GM18867 (cell line): ENCODE results near the gene MARK3.
A peak's percentile ranks its signal among the peaks of the same experiment; 100 is the strongest.
"Not testable (repeated sequence)": the region's sequence is repeated elsewhere in the genome, so short reads cannot be mapped to it uniquely, and the experiment has no call there.

Source experiments
- ATAC-seq: cut with Tn5 transposase; IDR thresholded peaks from one replicate; pipeline ENCODE4 v1.9.1; 2021; ENCODE audit warnings: mild to moderate bottlenecking, moderate library complexity; ENCODE audit not compliant: unreplicated experiment

Gene MARK3

DNA sequence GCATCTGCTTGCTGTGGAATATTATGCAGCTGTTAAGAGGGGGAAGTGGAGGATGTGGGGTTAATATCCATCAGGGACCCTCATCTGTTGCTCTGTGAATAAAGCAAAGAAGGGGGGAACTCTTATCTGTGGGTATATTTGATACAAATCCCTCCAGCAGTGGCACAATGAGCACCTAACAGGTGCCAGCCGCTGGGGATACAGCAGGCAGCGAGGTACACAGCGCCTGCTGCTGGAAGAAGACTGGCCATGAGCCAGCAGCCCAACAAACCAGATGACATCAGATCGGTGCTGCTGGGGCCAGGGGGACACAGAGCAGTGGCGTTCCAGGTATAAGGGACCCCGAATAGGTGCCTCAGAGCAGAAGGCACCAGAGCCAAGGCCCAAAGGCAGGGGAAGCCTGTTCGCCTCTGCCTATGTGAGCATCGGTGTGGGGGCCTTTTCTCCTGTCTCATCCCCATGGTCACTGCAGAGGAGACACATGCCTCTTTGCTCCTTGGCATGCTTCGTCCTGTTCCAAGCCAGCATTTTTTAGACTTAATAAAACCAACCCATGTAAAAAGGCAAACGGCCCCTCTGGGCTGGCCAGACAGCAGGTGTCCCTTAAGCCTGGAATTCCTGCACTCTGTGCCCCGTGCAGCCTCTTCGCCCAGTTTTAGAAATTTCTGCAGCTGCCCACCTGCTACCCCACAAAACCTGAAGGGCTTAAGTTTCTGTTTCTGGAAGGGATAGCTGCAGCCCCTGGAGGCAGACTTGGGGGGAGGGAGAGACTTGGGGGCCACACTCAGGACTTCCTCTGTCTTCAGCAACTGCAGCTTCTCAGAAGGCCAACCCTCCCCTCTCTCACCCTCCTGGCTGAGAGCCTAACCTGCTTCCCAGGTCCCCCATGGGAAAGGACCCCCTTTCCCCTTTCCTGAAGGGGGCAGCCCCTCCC, 139.1 kb downstream of the MARK3 start:
- no peak for ATAC-seq

DNA sequence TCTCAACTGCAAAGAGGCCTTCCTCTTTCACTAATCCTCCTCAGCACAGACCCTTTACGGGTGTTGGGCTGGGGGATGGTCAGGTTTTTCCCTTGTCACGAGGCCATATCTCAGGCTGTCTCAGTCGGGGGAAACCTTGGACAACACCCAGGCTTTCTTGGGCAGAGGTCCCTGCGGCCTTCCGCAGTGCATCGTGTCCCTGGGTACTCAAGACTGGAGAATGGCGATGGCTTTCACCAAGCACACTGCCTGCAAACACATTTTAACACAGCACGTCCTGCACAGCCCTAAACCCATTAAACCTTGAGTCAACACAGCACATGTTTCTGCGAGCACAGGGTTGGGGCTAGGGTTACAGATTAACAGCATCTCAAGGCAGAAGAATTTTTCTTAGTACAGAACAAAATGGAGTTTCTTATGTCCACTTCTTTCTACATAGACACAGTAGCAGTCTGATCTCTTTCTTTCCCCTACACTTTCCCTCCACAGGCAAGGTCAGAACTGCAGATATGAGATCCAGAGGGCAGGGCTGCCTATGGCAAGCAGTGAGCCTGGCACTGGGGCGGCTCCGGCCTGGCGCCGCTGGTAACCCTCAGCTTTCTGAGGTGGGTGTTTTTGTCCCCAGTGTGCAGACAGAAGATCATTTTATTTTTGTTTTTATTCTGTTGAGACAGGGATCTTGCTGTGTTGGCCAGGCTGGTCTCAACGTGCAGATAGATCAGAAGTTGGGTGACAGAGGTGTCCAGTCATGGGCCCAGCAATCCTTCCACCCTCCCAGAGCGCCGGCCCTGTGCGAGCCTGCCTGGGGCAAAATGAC, 140.4 kb downstream of the MARK3 start:
- not testable (repeated sequence) for ATAC-seq

DNA sequence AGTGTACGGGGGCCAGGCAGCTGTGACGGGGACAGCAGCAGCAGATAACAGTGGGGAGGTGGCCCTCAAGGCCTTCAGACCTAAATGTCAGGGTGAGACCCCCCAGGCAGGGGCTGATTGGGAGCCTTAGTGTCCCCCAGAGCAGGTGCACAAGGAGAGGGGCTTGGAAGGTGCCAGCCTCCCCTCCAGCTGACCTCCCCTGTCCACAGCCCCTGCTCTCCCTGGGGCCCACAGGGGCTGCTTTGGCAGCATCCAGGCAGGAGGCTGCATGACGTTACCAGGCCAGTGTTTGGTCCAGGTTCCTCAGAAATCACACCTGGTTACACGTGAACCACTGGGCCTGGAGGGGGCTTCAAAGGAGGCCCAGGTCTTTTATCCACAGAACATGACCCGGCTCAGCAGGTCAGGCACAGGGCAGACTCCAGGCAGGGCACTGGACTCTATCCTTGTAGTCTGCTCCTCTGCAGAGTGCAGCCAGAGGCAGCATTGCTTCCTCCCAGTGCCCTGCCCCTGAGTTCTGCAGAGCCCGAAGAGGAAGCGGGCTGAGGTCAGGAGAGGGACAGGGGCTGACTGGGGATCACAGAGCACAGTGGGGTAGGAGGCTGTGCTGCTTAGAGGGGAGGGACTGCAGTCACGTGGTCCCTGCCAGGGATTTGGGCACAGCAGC, 141.2 kb downstream of the MARK3 start:
- no peak for ATAC-seq

DNA sequence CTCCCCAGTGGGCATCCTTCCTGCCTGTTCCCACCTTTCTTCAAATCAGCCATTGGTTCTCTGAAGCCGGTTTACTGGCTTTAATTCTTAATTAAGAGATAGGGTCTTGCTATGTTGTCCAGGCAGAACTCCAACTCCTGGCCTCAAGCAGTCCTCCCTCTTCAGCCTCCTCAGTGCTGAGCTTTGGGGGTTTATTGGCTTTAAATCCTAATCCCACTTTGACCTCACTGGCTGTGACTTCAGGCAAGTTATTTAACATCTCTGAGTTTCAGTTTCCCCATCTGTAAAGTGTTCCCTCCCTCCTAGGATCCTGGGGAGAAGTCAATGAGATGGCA, 141.7 kb downstream of the MARK3 start:
- no peak for ATAC-seq

DNA sequence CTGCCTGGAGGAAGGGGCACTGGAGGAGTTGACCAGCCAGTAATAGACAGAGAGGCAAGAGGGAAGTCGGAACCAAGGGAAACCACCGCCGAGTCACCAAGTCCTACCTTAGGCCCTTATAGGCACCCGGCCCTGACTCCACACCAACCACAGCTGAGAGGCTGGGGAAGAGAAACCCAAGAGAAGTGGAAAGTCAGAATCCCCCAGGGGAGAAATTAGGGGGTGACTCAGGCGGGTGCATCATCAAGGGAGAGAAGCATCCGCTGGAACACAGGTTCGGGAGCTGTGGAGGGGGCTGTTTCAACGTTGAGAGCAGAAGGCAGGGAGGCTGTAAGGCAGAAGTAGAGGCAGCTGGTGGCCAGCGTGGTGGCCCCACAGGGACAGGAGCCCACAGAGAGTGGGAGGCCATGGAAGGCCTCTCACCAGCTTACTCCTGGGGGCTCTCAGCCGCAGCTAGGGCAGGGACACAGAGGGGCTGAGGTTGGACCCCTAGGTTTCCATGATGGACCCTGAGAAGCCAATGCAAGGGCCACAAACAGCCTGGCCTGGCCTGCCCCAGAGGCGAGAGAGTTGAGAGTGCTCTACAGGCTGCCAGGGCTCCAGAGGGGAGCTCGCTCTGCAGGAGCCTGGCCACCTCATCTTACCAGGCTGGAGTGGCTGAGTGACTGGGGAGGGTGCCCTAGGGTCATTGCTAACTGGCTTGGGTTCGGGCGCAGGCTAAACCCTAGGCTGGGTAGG, 142.4 kb downstream of the MARK3 start:
- no peak for ATAC-seq

DNA sequence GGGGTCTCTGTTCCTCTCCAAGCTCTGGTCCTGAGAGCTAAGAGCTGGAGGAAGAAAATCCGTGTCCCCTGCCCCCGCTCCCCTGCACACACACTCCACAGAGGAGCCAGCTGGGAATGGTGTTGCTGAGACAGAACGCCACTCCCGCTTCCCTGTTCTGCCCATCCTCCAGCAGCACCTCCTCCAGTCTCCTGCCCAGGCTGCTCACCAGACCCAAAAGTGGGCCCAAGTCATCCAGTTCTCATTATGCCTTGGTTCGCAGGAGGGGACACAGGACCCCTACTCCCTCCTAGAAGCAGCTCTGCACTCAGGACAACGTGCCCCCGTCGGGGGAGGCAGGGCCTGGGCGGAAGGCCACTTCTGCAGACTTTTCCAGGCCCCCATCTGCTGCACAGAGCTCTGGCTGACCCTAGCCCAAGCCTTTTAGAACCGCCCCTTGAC, 143.0 kb downstream of the MARK3 start:
- no peak for ATAC-seq

DNA sequence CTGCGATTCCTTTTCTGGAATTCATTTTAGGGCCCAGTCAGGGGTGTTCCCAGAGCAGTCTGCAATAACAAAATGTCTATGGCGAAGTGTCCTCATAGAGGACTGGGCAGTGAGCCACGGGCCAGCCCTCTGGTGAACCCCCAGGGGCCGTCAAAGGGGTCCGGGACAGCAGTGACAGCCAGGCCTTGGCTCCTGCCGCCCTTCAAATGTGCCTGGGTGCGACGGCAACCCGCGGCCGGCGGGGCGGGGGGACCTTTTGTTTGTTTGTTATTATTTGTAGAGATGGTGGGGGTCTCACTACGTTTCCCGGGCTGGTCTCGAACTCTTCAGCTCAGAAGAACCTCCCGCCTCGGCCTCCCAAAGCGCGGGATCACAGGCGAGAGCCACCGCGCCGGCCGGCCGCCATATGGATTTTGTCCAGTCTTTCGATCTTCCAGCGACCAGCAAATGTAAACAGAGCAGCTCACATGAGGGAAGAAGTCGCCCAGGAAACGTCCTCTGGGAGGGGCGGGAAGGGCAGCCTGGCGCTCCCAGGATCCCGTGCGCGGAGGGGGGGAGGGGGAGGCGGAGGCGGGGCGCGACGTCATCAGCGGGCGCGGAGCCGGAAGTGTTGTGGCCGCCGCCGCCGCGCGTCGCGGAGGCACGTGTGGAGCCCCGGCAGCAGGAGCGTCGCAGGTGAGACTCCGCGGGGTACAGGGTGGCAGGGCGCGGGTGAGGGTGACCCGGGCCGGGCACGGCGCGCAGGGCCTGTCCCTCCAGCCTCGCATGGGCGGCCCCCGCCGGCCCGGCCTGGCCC, 143.6 kb downstream of the MARK3 start, which contains the start of gene TRMT61A:
Gene TRMT61A, plus strand, starts transcription at position 610 of the 796 bp plus-strand sequence. CDS start 783 bp downstream, outside the sequence.
- ATAC-seq, result peak; percentile 49

DNA sequence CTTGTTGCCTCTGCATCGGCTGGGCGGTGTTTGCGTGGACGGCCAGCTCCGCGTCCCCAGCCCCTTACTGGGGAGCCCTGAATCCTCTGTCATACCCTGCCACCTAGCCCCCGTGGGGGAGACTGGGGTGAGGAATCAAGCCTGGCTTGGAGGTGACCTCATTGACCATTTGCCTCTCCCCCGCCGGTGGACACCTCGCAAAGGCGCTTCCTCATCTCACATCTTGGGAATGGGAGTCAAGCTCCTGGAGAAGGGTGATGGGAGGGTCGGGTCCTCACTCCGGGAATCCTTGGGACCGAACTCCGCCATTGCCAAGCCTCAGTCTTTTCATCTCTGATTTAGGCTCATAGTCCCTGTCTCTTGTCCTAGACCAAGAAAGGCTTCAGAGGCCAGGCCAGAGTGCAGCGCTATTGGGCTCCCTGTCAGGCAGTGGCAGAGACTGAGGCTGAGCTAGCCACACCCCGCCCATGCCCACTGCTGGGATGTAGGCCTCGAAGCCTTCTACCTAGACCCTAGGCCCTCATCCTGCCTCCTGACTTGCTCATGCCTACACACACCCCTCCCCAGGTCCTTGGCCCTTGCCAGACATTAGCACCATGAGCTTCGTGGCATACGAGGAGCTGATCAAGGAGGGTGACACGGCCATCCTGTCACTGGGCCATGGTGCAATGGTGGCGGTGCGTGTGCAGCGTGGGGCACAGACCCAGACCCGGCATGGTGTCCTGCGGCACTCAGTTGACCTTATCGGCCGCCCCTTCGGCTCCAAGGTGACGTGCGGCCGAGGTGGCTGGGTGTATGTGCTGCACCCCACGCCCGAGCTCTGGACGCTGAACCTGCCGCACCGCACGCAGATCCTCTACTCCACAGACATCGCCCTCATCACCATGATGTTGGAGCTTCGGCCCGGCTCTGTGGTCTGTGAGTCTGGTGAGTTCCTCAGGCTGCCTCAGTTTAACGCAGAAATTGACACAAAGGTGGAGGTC, 144.5 kb downstream of the MARK3 start:
- ATAC-seq, result no peak

DNA sequence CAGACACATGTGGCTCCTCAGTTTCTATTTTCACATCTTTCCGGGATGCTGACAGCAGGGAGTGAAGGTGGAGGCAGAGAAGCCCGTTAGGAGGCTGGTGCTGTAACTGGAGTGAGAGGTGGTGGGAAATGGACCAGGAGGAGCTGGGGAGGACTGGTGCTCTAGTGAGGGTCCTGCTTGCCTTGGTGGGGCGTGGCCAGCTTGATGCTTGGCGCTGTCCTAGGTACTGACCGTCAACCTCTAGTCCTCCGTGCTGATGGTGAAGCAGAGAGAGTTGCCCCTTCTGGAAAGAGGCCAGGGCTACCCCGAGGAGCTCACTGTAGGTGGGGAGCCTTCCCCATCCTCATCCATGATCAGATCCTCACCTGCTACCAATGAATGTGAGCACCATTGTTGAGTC, 145.2 kb downstream of the MARK3 start:
- ATAC-seq, result no peak

DNA sequence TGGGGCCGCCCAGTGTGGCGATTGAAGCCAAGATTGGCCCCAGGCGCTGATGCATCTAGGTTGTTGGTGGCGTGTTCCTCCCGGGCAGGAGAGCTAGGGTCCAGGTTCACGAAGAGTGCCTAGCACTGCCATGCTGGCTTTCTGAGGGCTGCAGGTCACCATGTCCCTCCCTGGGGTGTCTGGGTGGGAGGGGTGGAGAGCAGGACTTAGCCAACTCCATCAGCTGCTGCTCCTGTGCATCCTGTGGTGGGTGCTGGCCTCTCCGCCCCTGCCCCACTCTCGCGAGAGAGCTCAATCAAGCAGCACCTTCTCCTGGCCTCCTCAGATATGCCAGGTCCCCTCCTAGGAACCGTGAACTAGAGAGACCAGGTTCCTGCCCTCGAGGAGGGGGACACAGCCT, 145.6 kb downstream of the MARK3 start:
- ATAC-seq, result no peak

DNA sequence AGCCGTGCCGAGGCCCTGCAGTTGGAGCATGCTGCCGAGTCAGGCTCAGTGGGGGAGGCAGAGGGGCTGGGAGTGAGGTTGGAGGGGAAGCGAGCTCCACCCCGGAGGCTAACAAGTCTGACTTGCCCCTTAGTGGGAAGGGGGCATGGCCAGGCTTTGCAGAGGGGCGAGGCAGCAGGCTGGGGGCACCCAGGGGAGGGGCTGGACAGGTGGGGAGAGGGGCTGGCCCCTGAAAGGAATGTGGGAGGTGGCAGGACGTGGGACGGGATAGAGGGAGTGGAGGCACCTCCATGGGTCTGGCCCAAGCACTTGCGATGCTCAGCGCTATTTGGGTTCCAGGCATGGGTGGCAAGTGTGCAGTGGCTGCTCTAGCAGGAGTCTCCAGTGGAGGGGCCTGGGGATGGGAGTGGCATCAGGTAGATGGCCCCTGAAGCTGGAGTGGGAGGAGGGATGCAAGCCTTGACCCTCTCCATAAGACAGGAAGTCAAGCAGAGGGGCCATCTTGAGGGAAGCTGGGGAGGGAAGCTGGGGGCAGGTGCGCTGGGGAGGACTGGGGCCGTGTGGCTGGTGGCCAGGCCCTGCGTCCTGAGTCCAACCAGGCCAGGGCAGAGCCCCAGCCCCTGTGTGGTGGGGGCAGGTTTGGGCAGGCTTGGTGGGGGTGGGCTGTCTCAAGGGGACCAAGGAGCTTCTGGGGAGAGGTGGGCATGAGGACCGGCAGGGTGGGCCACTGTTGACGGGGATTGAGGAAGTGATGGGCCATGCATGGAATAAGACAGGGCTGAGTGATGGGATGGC, 146.4 kb downstream of the MARK3 start:
- ATAC-seq, result no peak

DNA sequence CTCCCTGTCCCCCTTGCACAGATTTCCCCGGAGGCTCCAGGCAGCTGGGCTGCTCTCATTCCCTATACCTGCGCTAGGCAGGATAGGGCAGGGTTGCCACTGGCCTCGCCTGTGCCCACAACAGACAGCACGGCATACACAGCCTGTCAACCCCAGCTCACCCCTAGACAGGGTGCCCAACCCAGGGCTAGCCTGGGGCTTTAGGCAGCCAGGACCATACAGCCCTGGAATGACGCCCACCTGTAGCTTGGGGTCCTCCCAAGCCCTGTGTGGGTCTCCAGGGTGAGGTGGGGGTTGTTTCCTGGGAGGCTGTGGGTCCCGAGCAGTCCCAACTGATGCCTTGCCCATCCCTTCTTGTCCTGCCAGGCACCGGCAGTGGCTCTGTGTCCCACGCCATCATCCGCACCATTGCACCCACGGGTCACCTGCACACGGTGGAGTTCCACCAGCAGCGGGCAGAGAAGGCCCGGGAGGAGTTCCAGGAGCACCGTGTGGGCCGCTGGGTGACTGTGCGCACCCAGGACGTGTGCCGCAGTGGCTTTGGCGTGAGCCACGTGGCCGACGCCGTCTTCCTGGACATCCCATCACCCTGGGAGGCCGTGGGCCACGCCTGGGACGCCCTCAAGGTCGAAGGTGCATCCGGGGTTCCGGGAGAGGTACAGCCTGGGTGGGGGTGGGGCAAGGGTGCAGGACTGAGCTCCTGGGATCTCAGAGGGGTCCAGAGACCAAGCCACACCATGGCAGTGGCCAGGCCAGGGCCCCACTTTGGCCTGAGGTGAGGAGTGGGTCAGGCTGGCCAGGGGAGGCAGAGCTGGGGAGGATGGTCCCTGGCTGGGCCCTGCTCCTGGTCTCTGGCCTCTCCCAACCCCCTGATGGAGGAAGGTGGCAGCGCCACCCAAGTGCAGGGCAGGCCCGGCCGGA, 147.3 kb downstream of the MARK3 start:
- ATAC-seq, result no peak

DNA sequence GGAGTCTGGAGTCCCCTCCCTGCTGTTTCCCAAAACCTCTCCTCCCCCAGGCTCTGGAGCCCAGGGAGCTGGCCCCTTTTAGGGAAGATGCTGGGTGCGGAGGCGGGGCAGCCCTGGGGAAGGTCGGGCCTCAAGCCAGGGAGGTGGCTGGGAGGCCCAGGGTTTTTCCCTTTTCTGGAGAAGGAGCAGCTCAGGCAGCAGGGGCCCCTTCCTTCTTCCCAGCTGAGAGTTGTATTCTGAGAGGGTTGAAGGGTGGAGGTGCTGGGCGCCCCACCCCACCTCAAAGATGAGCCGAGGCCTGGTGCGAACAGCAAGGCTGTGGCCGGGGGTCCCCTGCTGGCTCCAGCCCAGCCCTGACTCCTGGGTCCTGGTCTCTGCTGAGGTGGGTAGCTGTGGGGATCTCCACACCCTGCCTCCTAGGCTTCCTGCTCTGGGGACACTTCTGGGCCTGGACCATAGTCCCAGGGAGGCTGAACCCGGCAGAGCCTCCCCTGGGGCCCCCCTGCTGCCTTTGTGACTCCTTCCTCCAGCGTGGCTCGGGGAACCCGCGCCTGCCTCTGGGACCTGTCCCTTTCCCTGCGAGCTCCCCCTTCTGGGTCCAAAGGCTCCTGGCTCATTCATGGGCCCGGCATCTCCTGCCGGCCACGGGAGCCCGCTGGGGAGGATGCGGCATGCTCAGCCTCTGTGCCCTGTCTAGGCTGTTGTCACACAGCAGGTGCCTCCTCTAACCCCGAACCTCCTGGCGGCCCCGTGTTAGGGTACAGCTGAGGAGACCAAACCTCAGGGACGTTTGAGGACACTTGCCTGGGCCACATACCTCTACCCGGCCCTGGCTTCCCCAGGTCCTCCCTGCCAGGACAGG, 148.2 kb downstream of the MARK3 start:
- ATAC-seq, result no peak

DNA sequence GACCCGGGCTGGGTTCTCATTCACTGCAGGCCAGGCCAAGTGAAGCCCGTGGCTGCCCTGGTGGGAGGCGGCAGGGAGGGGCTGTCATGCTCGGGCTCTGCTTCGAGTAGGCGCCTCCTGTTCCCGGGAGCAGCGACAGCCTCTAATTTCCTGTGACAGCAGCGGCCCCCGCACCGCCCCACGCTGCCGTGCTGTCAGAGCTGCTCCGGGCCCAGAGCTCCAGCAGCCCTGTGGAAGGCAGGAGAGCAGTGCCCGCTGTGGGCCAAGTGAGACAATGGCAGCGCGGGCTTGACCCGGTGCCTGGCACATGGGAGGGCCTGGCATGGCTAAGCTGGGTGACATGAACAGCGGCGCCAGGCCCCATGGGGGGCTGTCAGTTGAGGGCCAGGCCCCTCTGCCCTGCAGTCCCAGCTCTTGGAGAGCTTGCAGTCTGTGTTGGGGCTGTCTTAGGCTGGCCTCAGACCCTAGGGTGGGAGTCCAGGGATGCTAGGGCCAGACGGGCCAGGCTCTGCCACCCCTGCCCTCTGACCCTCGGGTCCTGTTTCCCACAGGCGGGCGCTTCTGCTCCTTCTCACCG, 148.9 kb downstream of the MARK3 start:
- no peak for ATAC-seq

DNA sequence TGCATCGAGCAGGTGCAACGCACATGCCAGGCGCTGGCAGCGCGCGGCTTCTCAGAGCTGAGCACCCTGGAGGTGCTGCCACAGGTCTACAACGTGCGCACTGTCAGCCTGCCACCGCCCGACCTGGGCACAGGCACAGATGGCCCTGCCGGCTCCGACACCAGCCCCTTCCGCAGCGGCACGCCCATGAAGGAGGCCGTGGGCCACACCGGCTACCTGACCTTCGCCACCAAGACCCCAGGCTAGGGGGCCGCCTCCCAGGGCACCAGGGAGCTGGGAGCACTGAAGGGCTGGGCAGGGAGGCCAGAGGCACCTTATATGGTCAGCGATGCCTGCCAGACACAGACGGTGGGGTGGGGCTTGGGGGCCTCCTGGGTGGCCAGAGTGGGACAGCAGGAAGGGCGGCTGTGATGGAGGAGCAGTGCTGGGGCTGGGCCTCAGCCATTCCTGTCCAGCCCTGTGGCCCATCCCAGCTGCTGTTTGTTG, 149.4 kb downstream of the MARK3 start:
- no peak for ATAC-seq
